ENCODE data around the gene KCNMB2. TPM values are rescaled to one million over a fixed set of nuclear protein-coding genes. Genes with fewer than 3 reads are reported as not detected.
"Not testable (repeated sequence)": the region's sequence is repeated elsewhere in the genome, so short reads cannot be mapped to it uniquely, and the experiment has no call there.

Gene KCNMB2
- polyA plus RNA-seq, 3 donors: not detected

- H3K4me1 Mint-ChIP-seq: no peaks in the 10 kb centered on the region
- H3K79me2 ChIP-seq (ENCODE audit: insufficient read depth, low read length): no peaks in the 10 kb centered on the region
- peaks cover 0 to 13% (median 7%) of the 10 kb centered on the region in 7 donors for H3K9me3 Mint-ChIP-seq
- no peak overlapping the region for H3K4me2 ChIP-seq (replicated peaks; ENCODE audit: extremely low read depth, low read length, poor library complexity, severe bottlenecking)
- no peaks in the 10 kb centered on the region for H4K20me1 ChIP-seq (ENCODE audit: insufficient read depth, low read length)
- no peak overlapping the region for H2AFZ ChIP-seq (ENCODE audit: insufficient read depth, low read depth, low read length, poor library complexity, severe bottlenecking)
- 100% methylated on average over 2 of the region's 4 CpGs for WGBS (ENCODE audit: insufficient coverage)
- intact Hi-C loops (cut with micrococcal nuclease): no loop called here
- no peaks in the 10 kb centered on the region for H3K36me3 Mint-ChIP-seq
- TF ChIP-seq CTCF (IDR thresholded peaks at IDR 0.05): no peak
- H3K9ac ChIP-seq (ENCODE audit: insufficient read depth, low read length, poor library complexity, severe bottlenecking): no peak overlapping the region
- H3K4me1 ChIP-seq (ENCODE audit: control insufficient read depth in 1 of 2, insufficient read depth in 2 of 2, low read length in 2 of 2): no peaks in the 10 kb centered on the region
- H3K27ac ChIP-seq (ENCODE audit: low read depth in 1 of 2, low read length in 2 of 2): no peak overlapping the region
- H3K36me3 ChIP-seq (replicated peaks in 1 of 2; ENCODE audit: control insufficient read depth in 1 of 2, insufficient read depth in 2 of 2, low read length in 2 of 2): no peaks in the 10 kb centered on the region
- peaks cover 0 to 1% (median 0%) of the 10 kb centered on the region in 3 donors for H3K27me3 Mint-ChIP-seq (ENCODE audit: low read depth in 3 of 3)
- H3K9me3 ChIP-seq (replicated peaks in 1 of 2; ENCODE audit: control insufficient read depth in 1 of 2, insufficient read depth in 1 of 2, low read length in 2 of 2): peaks cover 9 to 11% of the 10 kb centered on the region in 2 donors
- H3K27ac Mint-ChIP-seq: no peak overlapping the region
- no peaks in the 10 kb centered on the region for H3K27me3 ChIP-seq (ENCODE audit: control insufficient read depth in 2 of 2, insufficient read depth in 2 of 2, low read length in 2 of 2)
- H3K4me3 Mint-ChIP-seq: no peak overlapping the region
- no peak for DNase-seq
- no peak overlapping the region for H3K4me3 ChIP-seq (replicated peaks in 1 of 3; ENCODE audit: low read depth in 2 of 3, low read length in 3 of 3)
Observed at GRCh38 chr3:178743297-178743696, 207.1 kb downstream of the KCNMB2 start.

- H3K4me1 ChIP-seq (ENCODE audit: control insufficient read depth in 1 of 2, insufficient read depth in 2 of 2, low read length in 2 of 2); H3K4me3 Mint-ChIP-seq; H3K36me3 Mint-ChIP-seq; H3K79me2 ChIP-seq (ENCODE audit: insufficient read depth, low read length); H3K4me1 Mint-ChIP-seq; H3K27me3 Mint-ChIP-seq (ENCODE audit: low read depth in 3 of 3); H3K4me2 ChIP-seq (replicated peaks; ENCODE audit: extremely low read depth, low read length, poor library complexity, severe bottlenecking); intact Hi-C loops (cut with micrococcal nuclease); DNase-seq; H3K27ac Mint-ChIP-seq; H3K27ac ChIP-seq (ENCODE audit: low read depth in 1 of 2, low read length in 2 of 2); H3K4me3 ChIP-seq (replicated peaks in 1 of 3; ENCODE audit: low read depth in 2 of 3, low read length in 3 of 3); H3K36me3 ChIP-seq (replicated peaks in 1 of 2; ENCODE audit: control insufficient read depth in 1 of 2, insufficient read depth in 2 of 2, low read length in 2 of 2); H4K20me1 ChIP-seq (ENCODE audit: insufficient read depth, low read length); H3K27me3 ChIP-seq (ENCODE audit: control insufficient read depth in 2 of 2, insufficient read depth in 2 of 2, low read length in 2 of 2); H3K9me3 Mint-ChIP-seq; H3K9ac ChIP-seq (ENCODE audit: insufficient read depth, low read length, poor library complexity, severe bottlenecking); H2AFZ ChIP-seq (ENCODE audit: insufficient read depth, low read depth, low read length, poor library complexity, severe bottlenecking): not testable (repeated sequence)
- peaks cover 9 to 11% of the 10 kb centered on the region in 2 donors for H3K9me3 ChIP-seq (replicated peaks in 1 of 2; ENCODE audit: control insufficient read depth in 1 of 2, insufficient read depth in 1 of 2, low read length in 2 of 2)
- WGBS (ENCODE audit: insufficient coverage): 74% methylated on average over 6 of the region's 6 CpGs
Observed at GRCh38 chr3:178745861-178746655, 209.8 kb downstream of the KCNMB2 start.
